GM11168 (cell line): ENCODE results near the gene TBPL2.
"Not testable (repeated sequence)": the region's sequence is repeated elsewhere in the genome, so short reads cannot be mapped to it uniquely, and the experiment has no call there.

ENCODE experiments used
- in situ Hi-C: fragments of 300-500 bp; cut with MboI; formaldehyde crosslinking; loops from one replicate; pipeline ENCODE4 v1.12.0; 2022; ENCODE audit warnings: low sequenced_read_pairs; ENCODE audit not compliant: unreplicated experiment

The TBPL2 gene

DNA sequence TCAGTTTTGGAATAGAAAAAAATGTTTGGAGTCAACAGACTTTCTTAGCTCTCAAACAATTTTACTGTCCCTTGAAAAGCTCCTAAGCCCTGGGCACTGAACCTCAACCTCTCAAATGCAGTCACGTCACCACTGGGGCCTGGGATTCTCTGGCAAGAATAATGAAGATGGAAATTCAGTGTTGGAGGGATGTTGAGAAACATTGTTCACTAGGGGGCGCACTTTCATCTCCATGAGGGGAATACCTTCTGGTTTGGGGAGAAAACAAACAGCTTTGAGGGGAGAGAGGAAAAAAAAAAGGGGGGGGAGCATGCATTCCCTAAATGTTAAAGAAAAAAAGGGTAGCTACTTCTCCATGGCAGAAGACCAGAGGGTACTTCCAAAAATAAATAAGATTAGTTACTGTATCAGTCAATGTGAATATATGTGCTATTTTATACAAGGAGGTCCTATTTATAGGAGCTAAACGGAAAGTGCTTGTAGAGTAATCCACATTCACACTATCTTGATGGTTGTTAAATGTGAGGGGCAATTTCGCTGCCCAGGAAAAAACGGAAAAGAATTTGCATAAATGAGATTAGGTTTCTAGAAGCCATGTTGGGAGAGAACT is 5.8 kb upstream of the TBPL2 start:
- in situ Hi-C loops = loop anchor here (25.0 kb wide), 2 partner anchors 266 to 1041 kb away; no protein-coding TSS in a partner anchor

DNA sequence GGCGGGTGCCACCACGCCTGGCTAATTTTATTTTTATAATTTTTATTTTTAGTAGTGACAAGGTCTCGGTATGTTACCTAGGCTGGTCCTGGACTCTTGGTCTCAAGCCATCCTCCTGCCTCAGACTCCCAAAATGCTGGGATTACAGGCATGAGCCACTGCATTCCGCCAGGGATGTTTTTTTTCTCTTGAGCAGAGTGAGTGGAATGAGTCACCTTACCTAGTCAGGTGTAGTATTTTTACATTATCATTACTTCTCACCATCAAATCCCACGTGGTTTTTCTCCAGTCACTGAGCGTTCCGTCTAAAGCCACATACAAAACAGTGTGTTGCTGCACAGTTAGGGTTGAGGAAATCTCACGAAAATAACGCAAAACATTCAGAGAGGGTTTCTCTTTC is 870 bp upstream of the TBPL2 start:
- in situ Hi-C loops = loop anchor here (25.0 kb wide), 2 partner anchors 271 to 1046 kb away; no protein-coding TSS in a partner anchor

DNA sequence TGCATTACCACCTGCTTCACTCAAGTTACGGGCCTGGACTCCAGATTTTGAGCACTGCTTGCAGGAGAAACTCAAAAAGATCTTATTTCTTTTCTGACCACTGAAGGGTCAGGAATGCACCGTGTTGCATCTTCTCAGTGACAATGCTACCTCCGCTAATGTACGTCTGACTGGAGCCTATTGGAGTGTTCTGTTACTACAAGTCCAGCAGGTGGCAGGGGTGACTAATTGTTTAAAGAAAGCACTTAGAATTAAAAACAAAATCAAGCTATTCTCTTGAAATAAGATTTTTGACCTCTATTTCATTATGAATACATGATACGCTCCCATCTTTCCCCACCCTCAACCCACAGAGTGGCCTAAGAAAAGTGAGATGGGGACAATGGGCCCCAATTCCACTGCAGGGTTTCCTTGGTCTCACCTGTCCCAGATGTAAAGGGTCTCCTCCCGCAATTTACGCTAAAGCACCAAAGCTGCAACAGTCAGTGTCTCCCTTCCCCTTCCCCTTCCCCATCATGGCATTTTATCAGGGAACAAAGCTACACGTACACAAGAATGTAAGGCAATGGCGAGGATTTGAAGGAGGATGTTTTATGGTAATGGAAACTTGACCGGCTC is 2.2 kb downstream of the TBPL2 start:
- in situ Hi-C loops = loop anchor here (25.0 kb wide), 2 partner anchors 274 to 1049 kb away; no protein-coding TSS in a partner anchor

DNA sequence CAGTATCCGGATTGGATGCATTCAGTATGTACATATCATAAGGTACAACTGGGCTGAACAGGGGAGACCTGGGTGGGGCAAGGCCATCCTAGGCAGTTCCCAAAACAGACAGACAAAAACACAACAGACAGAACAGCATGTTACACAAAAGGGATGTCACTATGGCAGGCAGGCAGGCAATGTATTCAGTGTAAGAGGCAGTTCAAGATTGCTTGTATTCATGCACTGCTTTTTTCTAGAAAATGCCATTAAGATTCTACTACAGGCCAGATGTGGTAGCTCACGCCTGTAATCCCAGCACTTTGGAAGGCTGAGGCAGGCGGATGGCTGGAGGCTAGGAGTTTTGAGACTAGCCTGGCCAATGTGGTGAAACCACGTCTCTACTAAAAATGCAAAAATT is 3.5 kb downstream of the TBPL2 start:
- in situ Hi-C loops = loop anchor here (25.0 kb wide), 2 partner anchors 275 to 1050 kb away; no protein-coding TSS in a partner anchor

DNA sequence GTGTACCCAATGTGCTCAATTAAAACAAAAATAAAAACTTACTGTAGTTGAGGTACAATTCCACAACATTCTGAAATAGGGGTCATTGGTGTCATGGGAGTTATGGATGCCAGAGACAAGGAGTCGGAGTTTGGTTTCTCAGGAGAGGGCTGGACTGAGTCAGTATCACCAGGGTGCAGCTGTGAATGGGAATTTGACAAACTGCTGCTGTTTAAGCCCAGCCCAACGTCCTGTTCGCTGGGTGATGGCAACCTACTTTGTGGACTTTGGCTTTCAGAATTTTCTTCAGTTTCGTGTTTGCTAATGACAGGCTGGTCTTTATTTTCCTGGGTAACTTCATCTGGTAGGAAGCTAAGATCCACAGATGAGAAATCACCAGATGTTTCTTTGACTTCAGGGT is 3.9 kb downstream of the TBPL2 start:
- in situ Hi-C loops = loop anchor here (25.0 kb wide), 2 partner anchors 276 to 1051 kb away; no protein-coding TSS in a partner anchor

DNA sequence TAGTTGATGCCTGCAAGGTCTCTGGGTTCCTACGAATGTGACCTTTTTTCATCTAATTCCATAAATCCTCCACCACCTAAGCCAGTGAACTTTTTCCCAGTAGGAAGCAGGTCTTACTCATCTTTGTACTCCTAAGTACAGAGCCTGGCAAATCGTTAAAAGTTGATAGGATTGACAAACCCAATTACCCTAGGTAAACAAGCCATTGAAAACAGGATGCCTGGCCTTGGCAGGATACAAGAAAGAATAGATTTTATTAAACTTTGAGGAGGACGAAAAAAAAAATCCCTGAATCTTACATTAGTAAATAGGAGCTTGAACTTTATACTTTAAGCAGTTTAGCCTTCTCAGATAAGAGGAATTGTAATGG is 5.6 kb downstream of the TBPL2 start:
- in situ Hi-C loops = loop anchor here (25.0 kb wide), 2 partner anchors 278 to 1053 kb away; no protein-coding TSS in a partner anchor

DNA sequence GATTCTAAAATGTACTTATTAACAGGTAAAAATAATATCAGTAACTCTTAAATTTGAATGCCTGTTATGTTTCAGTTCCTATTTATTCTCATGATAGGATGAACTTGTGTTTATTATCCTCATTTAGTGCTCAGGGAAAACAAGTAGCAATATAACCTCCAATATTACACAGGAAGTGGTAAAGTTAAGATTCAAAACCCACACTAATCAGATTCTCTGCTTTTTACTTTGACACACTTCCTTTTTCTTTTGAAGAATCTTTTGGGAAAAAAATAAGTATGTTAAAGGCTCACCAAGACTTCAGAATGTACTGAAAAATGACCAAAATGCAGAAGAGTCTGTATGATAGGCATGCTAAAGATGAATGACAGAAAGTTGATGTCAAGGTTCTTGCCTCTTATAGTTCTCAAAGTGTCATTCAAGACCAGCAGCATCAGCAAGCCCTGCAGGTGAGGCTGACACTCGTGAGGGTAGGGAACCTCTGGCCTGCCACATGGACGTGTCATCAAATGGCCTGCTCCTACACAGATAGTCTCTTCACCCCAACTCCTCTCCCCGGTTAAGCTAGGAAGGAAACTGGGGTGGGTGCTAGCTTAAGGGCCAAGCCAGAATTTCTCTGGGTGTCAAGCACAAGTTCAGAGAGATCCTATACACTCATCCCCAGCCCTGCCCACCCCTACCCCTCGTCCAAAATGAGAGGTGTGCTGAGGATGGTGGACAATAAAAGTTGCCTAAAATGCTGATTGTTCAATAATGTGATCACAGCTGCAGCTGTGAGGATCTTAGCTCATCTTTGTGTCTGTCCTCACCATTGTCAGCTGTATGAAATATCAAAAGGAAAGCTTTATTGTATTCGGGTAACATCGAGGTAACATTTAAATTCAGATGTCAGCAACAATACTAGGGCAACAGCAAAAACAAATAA is 6.3 kb downstream of the TBPL2 start:
- in situ Hi-C loops = loop anchor here (25.0 kb wide), 2 partner anchors 278 to 1053 kb away; no protein-coding TSS in a partner anchor

DNA sequence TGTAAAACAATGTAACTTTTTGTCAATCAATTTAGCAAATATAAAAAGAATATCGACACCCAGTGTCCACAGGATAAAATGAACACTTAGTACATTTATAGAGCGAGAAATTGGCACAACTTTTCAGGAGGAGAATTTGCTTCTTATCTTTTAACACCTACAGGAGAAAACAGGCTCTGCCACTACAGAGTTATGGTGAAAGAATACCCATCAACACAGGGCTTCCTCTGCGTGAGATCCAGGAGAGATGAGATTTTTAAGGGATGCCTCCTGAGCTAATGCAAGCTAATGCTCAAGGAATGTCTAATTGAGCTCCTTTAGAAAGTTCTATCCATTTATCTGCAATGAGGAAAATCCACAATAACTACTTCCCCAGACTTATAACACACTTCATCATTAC is 7.8 kb downstream of the TBPL2 start:
- in situ Hi-C loops = loop anchor here (25.0 kb wide), 2 partner anchors 280 to 1055 kb away; no protein-coding TSS in a partner anchor

DNA sequence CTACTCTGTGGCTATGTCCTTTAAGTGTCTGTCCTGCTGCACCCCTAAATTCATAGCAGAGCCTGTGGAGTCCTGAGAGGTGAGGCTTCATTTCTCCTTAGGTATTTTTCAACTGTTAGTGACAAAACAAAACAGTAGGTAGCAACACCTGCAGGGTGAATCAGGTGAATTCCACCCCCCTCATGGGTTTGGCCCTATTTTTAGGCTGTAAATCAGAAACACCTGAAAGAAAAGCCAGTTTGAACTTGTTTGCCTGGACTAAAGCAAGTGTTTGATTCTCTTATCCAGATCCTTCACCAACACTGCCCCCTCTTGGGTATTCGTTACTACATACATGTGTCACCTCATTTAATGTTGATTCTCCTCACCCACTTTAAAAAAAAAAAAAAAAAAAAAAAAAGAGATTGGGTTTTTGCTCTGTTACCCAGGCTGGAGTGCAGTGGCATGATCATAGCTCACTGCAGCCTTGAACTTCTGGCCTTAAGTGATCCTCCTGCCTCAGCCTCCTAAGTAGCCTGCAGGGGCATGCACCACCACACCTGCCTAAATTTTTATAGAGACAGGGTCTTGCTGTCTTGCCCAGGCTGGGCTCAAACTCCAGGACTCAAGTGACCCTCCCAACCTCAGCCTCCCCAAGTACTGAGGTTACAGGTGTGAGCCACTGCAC is 10.3 kb downstream of the TBPL2 start:
- in situ Hi-C loops = loop anchor here (25.0 kb wide), 2 partner anchors 282 to 1057 kb away; no protein-coding TSS in a partner anchor

DNA sequence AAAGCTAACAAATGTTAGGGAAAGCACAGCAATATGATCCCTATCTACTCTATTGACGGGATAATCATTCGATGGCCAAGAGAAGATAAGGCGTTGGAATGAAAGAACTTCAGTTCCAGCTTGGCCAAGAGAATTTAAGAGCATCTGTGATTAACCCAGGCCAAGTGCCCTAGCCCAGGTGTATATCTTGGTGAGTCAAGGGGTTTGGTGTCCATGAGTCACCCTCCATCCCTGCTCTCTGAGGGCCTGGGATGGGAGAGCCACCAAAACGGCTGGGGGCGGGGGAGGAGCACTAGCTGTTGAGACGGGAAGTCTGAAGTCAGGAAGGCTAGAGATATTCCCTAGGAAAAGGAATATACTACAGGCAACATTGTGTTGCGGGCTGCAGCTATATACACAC is 13.0 kb downstream of the TBPL2 start:
- in situ Hi-C loops = loop anchor here (25.0 kb wide), 2 partner anchors 285 to 1060 kb away; no protein-coding TSS in a partner anchor

DNA sequence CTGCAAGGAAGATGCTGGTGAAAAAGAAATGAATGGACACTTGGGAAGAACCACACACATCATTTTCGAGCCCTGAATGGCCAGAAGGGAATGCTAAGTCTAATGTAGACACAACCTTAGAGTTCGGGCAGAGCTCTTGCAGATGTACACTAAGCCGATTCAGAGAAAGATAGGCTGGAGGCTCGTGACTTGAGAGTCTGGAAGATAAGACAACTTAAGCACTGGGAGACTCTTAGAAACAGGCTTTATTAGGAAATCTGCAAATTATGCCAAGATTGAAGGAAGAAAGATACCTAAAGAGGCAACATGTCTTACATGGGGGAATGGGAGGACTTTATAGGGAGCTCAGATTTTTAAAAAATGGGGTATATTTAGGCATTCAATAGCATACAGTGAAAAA is 13.5 kb downstream of the TBPL2 start:
- in situ Hi-C loops = loop anchor here (25.0 kb wide), 2 partner anchors 285 to 1060 kb away; no protein-coding TSS in a partner anchor

DNA sequence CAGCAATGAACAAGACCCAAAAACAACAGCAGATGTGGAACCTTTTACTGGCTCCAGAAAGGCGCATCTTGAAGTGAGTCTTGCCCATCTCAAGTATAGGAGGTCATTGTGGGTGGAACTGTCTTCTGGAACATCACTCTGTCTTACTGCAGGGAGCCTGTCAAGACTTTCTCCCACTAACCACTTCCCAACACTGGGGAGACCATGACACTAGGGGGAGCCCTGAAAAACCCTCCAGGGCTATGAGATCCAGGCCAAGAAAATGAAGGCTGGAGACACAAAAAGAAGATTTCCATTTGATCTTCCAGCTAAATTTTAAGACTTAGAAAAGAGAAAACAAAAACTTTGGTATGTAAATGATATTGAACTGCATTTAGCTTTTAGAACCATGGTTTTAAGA is 15.3 kb downstream of the TBPL2 start:
- in situ Hi-C loops = loop anchor here (25.0 kb wide), 2 partner anchors 287 to 1062 kb away; no protein-coding TSS in a partner anchor

DNA sequence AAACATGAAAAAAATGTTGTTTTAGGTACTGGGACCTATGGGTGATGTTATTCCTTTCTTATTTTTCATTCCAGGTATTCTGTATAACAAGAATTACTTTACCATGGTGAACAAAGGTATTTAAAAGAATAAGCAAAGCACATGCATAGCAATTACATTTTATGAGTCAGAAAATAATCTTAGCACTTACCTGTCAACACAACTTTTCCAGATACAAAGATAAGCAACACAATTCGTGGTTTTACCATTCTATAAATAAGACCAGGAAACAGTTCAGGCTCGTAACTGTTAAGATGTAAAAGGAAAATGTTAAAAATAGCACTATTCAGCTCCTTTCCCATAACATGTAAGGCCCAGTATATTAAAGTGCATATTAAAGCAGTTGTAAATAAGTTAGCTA is 16.4 kb downstream of the TBPL2 start:
- in situ Hi-C loops = no loop called here

DNA sequence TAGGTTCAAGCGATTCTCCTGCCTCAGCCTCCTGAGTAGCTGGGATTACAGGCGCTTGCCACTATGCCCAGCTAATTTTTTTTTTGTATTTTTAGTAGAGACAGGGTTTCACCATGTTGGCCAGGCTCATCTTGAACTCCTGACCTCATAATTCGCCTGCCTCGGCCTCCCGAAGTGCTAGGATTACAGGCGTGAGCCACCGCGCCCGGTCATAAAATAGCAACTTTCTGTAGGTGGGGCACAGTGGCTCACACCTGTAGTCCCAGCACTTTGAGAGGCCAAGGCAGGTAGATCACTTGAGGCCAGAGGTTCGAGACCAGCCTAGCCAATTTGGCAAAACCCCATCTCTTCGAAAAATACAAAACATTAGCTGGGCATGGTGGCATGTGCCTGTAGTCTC is 18.1 kb downstream of the TBPL2 start:
- in situ Hi-C loops = not testable (repeated sequence)

DNA sequence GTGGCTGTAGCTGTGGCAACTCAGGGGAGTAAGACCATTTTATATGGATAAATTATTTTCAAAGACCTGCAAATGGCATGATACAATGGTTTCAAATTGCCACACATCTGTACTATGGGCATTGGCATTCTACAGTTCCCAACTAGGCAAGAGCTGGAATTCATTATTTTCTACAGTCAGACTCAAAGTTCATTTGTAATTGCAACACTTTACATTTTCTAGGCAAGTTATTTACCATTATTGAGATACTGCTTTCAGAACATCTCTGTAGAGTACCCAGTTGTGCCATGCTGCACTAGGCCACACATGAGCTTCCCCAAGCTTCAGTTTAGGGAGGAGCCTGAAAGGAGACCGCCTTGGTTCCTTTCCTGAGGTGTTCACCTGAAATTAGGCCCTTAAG is 20.8 kb downstream of the TBPL2 start:
- in situ Hi-C loops = no loop called here

DNA sequence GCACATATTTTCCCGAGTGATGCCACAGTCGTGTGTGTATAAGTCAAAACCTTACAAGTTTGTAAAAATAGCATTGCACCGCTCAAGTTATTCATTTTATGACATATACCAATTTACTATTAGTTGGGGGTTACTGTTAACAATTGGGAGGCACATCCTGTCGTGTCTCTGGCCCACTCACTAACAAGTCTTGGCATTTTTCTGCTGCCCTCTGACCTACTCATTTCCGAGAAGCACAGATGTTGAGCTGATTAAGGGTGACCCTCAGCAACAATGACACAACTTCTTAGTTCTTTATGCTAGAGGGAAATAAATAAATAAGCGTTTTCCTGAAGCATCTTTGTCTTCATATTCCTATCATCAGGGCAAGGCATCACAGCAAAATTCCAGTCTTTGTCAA is 22.0 kb downstream of the TBPL2 start:
- in situ Hi-C loops = no loop called here

DNA sequence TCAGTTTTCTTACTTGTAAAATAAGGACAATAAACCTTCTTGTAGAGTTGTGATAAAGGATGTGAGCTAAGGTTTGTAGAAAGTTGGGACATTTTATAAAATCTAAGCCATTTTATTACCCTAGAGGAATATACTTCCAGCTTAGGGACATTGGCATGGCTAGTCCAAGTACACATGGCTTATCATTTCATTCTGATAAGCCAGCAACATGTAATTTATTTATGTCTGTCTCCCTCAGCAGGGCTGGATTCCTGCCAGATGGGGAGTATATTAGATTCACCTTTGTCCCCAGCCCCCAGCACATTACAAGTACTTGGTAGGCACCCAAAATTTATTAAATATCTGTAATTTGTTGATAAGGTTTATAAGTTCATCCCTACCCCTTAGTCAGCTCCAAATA is 22.5 kb downstream of the TBPL2 start:
- in situ Hi-C loops = no loop called here

DNA sequence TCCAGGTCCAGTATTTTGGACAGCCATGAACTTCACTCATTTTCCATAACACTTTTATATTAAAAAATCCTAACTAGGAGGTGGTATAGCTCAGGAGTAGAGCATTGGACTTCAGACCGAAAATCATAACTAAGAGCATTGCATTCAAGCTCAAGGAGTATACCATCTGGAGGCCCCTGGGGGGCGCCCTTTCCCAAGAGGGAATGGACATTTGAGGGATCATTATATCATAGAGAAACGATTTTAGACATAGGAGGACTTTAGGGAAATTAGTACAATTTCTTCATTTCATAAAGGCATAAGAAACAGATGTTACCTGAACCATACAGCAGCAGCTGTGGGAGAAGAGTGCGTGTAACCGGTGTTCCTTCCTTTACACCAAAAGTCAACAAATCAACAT is 23.6 kb downstream of the TBPL2 start:
- in situ Hi-C loops = no loop called here

DNA sequence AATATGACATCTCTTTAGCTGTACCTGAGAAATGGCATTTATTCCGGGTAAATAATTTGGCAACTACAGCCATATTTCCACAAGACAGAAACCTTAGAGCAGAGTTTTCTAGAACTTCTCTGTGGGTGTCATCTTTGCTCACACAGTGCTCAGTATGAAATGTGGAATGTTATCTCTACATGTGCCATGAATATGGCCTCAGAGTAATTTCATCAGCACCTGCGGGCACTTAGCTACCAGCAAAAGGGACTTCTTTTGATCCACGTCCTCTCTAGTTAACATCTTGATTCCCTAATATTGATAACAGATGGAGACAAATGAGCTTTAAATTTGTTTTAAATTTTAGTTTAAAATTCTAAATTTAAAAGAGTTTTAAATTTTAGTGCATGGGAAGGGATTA is 25.9 kb downstream of the TBPL2 start:
- in situ Hi-C loops = no loop called here

DNA sequence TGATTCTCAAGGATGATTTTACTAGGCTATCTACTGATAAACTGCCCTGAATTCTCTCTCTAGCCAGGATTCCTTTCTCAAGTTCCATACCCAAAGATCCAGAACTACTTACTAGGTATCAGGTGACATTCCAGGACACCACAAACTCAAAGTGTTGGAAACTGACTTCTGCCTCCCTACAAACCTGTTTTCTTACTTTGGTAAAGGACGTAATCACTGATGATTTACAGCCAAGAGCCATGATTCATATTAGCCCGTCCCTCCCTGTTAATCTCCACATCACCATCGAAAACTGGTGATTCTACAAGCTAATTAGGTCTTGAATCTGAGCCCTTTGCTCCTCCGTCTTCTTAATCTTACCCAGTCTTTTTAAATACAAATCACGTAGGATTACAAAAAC is 27.7 kb downstream of the TBPL2 start:
- in situ Hi-C loops = no loop called here
